ENCODE measurements around the gene WNT5B. TPM values are rescaled to one million over a fixed set of nuclear protein-coding genes. Genes with fewer than 3 reads are reported as not detected.

The WNT5B gene
- total and polyA plus RNA-seq, 9 of the 15 experiments (the other 6 are each of a cell fraction or from before 2014, with no cell fraction given): 0.42 to 16.8 (median 5.4) TPM

- no peak for TF ChIP-seq ZNF12 (CRISPR knock-in tag; IDR thresholded peaks at IDR 0.05)
- TF ChIP-seq ZBTB34 (CRISPR knock-in tag; IDR thresholded peaks at IDR 0.05): no peak
- TF ChIP-seq KLF16 (IDR thresholded peaks at IDR 0.05): no peak
- TF ChIP-seq FOXJ3 (CRISPR knock-in tag; IDR thresholded peaks at IDR 0.05): no peak
- no peak for TF ChIP-seq ZNF780A (CRISPR knock-in tag; IDR thresholded peaks at IDR 0.05)
- peak; percentile 74; the same call in 1 of the 2 replicates for TF ChIP-seq EP400 (IDR thresholded peaks at IDR 0.05)
- no peak for TF ChIP-seq ZNF76 (CRISPR knock-in tag; IDR thresholded peaks at IDR 0.05; ENCODE audit: borderline replicate concordance)
- 0 out of 2 replicates have a peak, but pooled peaks have one; percentile 47 for TF ChIP-seq MXI1 (IDR thresholded peaks at IDR 0.05; ENCODE audit: low read depth, low read length)
- peak; percentile 41 for TF ChIP-seq POLR2B (IDR thresholded peaks at IDR 0.05; ENCODE audit: low read depth, partially characterized antibody)
- TF ChIP-seq PPARD (CRISPR knock-in tag; IDR thresholded peaks at IDR 0.05): no peak
- TF ChIP-seq LARP7 (IDR thresholded peaks at IDR 0.05): no peak
- peak; percentile 59; the same call in 1 of the 2 replicates for TF ChIP-seq ETS1 (conservative IDR thresholded peaks at IDR 0.05; ENCODE audit: control insufficient read depth, low read depth, low read length)
- no peak for TF ChIP-seq ZNF589 (CRISPR knock-in tag; IDR thresholded peaks at IDR 0.05; ENCODE audit: low read depth)
- TF ChIP-seq ZNF551 (CRISPR knock-in tag; IDR thresholded peaks at IDR 0.05): no peak
- no peak for TF ChIP-seq MED1 (CRISPR knock-in tag; IDR thresholded peaks at IDR 0.05; ENCODE audit: borderline replicate concordance)
- TF ChIP-seq ATF7 (IDR thresholded peaks at IDR 0.05): no peak
- no peak for TF ChIP-seq ETV5 (CRISPR knock-in tag; IDR thresholded peaks at IDR 0.05; ENCODE audit: low read depth)
- TF ChIP-seq PHTF2 (CRISPR knock-in tag; IDR thresholded peaks at IDR 0.05): no peak
- TF ChIP-seq ZNF3 (CRISPR knock-in tag; IDR thresholded peaks at IDR 0.05): no peak
- TF ChIP-seq ADNP (tag; IDR thresholded peaks at IDR 0.05): no peak
- TF ChIP-seq CREBBP (IDR thresholded peaks at IDR 0.05; ENCODE audit: low read depth, low read length): no peak
- TF ChIP-seq PRDM10 (IDR thresholded peaks at IDR 0.05; ENCODE audit: partially characterized antibody): no peak
- TF ChIP-seq PML (IDR thresholded peaks at IDR 0.05; ENCODE audit: low read length): no peak
- TF ChIP-seq DPF2 (IDR thresholded peaks at IDR 0.05): no peak
These were observed 32.7 kb downstream of the WNT5B start (continued) for GRCh38 chr12:1661553-1662335.

Data from K562 (cell line).